Measurements from ENCODE around the gene CHCHD2.
"Not testable (repeated sequence)": the region's sequence is repeated elsewhere in the genome, so short reads cannot be mapped to it uniquely, and the experiment has no call there.

CHCHD2 gene

DNA sequence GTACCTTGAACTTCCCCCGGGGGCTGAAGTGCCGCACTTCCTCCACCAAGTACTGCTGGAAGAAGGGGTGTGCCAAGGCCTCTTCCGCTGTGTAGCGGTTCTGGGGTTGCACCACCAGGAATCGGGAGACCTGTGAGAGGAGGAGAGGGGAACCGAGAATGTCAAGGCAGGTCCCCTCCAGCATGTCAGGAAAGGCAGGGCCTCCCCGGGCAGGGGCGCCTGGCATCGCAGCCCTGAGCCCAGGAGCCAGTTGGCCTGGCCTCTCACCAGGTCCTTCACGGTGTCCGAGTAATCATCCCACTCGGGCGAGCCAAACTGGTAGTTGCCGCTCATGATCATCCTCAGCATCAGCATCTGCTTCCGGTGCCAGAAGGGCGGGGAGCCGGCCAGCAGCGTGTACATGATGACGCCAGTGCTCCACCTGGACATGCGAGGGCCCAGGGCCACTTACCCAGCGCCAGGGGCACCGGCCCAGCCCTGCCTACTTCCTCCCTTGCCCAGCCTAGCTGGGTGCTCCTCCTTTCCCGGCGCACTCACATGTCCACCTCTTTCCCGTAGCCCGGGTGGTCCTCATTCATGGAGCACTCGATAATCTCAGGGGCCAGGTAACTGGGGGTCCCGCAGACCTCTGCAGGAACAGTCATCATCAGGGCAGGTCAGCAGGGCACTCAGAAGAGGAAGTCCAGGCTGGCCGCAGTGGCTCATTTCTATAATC, 24.5 kb downstream of the CHCHD2 start:
- no peak for DNase-seq

- not testable (repeated sequence) for DNase-seq
Measured at GRCh38 chr7:56080726-56081435, 25.4 kb downstream of the CHCHD2 start.

GRCh38 chr7:56079450-56080185, 26.7 kb downstream of the CHCHD2 start:
- peak; percentile 79 to 80 for DNase-seq

- no peak for DNase-seq
Measured at GRCh38 chr7:56078196-56078595, 28.1 kb downstream of the CHCHD2 start.

GRCh38 chr7:56077681-56078080, 28.6 kb downstream of the CHCHD2 start:
- no peak for DNase-seq

DNA sequence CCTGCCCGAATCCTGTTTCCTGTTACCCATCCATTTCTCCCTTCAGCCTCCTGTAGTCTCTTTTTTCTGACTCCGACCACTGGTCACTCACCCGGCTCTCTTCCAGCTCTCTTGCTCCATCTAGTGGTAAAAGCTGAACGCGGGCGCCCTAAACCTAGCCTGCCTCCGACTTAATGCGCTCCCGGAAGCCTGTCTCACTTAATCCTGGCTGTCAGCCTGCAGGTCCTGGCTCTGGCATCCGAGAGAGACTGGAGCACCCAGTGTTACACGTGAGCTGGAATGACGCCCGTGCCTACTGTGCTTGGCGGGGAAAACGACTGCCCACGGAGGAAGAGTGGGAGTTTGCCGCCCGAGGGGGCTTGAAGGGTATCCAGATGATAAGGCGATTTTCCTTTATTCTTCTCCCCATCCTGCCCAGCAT, 31.9 kb downstream of the CHCHD2 start:
- DNase-seq: peak; percentile 61 to 72

- not testable (repeated sequence) for DNase-seq
Measured at GRCh38 chr7:56066376-56066775, 39.9 kb downstream of the CHCHD2 start.

DNA sequence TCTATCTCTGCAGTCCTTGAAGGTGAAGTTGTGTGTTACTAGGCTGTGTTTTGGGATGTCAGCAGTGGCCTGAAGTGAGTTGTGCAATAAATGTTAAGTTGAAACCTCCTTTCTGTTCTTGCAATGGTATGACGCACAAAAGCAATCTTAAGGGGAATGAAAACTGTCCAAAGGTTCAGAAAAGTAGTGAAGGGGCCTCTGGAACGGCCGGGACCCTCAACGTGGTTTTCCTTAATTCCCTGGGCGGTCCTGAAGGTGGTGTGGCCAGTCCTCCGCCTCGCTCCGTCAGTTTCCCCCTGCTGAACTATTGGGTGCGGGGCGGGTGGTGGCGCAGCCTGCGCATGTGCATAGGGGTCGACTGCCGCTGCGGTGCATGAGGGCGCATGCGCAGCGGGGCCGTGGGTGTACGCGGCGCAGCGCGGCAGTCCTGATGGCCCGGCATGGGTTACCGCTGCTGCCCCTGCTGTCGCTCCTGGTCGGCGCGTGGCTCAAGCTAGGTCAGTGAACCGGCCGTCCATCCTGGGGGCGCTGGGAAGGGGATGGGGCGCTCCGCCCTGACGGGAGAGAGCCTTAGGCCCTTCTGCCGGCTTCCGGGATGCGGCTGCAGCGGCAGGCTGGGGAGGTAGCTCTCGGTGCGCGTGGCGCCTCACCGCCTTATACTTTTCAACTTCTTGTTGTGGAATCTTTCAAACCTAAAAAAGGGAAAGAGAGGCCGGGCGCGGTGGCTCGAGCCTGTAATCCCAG, 42.2 kb downstream of the CHCHD2 start, which contains the start of gene SUMF2:
TSS of gene SUMF2 (plus strand) at position 405 of the 744 bp plus-strand sequence. CDS start at position 431, 26 bp downstream.
- peak; percentile 83 to 90 for DNase-seq

GRCh38 chr7:56063500-56063881, 42.8 kb downstream of the CHCHD2 start:
- no peak for DNase-seq

DNA sequence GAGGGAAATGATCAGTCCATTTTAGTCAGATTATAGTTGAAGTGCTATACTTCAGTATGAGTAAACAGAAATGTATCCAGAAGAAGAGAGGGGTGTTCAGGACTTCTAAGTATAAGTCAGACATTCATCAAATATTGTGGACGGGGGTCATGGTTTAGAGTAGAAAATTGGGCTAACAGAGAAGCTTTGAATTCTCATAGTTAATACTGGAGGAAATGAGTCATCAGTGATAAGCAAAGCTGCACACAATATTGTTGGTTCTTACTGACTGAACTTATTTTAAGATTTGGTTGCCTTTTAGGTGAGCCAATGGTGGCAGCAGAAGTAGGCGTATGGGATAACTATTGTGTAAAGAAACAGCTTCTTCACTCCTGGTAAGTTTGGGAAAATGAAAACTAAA, 43.9 kb downstream of the CHCHD2 start:
- no peak for DNase-seq

DNA sequence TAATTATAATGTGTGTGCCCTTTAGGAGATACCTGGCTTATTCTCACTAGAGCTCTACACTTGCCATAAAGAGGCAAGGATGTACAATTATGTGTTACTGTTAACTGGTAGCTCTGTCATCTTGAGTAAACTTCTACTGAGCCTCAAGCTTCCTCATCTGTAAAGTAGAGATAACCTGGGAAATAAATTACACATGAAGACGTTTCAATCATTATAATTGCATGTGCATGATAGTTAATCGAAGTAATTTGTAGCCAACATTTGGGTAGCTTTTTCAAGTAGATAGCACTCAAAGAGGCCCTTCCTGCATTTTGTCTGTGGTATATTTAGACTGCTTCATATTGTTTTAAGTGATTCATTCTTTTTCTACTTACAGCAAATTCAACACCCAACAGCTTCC, 52.3 kb downstream of the CHCHD2 start:
- DNase-seq: no peak

GRCh38 chr7:56053379-56053778, 52.9 kb downstream of the CHCHD2 start:
- DNase-seq: no peak
